ENCODE data around the gene MTUS2.

Gene MTUS2

GRCh38 chr13:29513981-29514719 is 694.0 kb downstream of the MTUS2 start:
- no peak for DNase-seq

- DNase-seq: no peak
These were observed 694.7 kb downstream of the MTUS2 start for GRCh38 chr13:29514720-29515310.

- DNase-seq: no peak
These were observed 695.2 kb downstream of the MTUS2 start for GRCh38 chr13:29515372-29515771.

GRCh38 chr13:29516012-29516411 is 695.9 kb downstream of the MTUS2 start:
- DNase-seq: no peak

GRCh38 chr13:29516880-29517279 is 696.7 kb downstream of the MTUS2 start:
- no peak for DNase-seq

GRCh38 chr13:29519921-29520320 is 699.8 kb downstream of the MTUS2 start:
- no peak for DNase-seq

- DNase-seq: no peak
These were observed 700.5 kb downstream of the MTUS2 start for GRCh38 chr13:29520671-29521070.

GRCh38 chr13:29521336-29521735 is 701.2 kb downstream of the MTUS2 start:
- DNase-seq: no peak

- DNase-seq: no peak
These were observed 702.0 kb downstream of the MTUS2 start for GRCh38 chr13:29522044-29522685.

GRCh38 chr13:29523199-29523961 is 703.2 kb downstream of the MTUS2 start:
- DNase-seq: no peak

GRCh38 chr13:29524176-29524575 is 704.0 kb downstream of the MTUS2 start:
- DNase-seq: no peak

GRCh38 chr13:29524641-29525040 is 704.5 kb downstream of the MTUS2 start:
- DNase-seq: no peak

- DNase-seq: no peak
These were observed 705.6 kb downstream of the MTUS2 start for GRCh38 chr13:29525757-29526156.

GRCh38 chr13:29526741-29527140 is 706.6 kb downstream of the MTUS2 start:
- DNase-seq: no peak

- DNase-seq: no peak
These were observed 707.4 kb downstream of the MTUS2 start for GRCh38 chr13:29527511-29527910.

- no peak for DNase-seq
These were observed 707.8 kb downstream of the MTUS2 start for GRCh38 chr13:29527916-29528315.

GRCh38 chr13:29529754-29530153 is 709.6 kb downstream of the MTUS2 start:
- no peak for DNase-seq

- DNase-seq: no peak
These were observed 710.8 kb downstream of the MTUS2 start for GRCh38 chr13:29530901-29531300.

GRCh38 chr13:29532116-29532515 is 712.0 kb downstream of the MTUS2 start:
- DNase-seq: no peak

GRCh38 chr13:29532821-29533220 is 712.7 kb downstream of the MTUS2 start:
- DNase-seq: no peak

- DNase-seq: no peak
These were observed 713.9 kb downstream of the MTUS2 start for GRCh38 chr13:29534083-29534482.

GRCh38 chr13:29535663-29536655 is 715.8 kb downstream of the MTUS2 start:
- no peak for DNase-seq

All from inflammatory macrophage treated with lipopolysaccharide for 4 hours (primary cell).